Ovary (tissue), 9 donors: Measurements from ENCODE around the gene CYTH2. TPM values are rescaled to one million over a fixed set of nuclear protein-coding genes. Genes with fewer than 3 reads are reported as not detected.

Source experiments
- DNase-seq, 5 donors: peaks; one replicate each; pipeline ENCODE4 v3.0.0-alpha.2; 2019 to 2020
- H3K27ac ChIP-seq, 2 donors: fragments of 200-600 bp; one replicate each; pipeline versions ENCODE4 v1.5.1 to v1.8.0; 2019 to 2022
- H3K27me3 ChIP-seq: fragments of 200-600 bp; one replicate; pipeline ENCODE4 v1.8.0; 2022
- H3K36me3 ChIP-seq: fragments of 200-600 bp; sonication (generic); one replicate; pipeline ENCODE4 v1.5.1; 2019
- H3K4me1 ChIP-seq: one replicate; pipeline ENCODE4 v1.8.1; 2013; ENCODE audit warnings: mild to moderate bottlenecking, moderate library complexity; ENCODE audit not compliant: insufficient read depth
- H3K4me3 ChIP-seq: fragments of 200-600 bp; sonication (generic); one replicate; pipeline ENCODE4 v1.5.1; 2017
- H3K9me3 ChIP-seq, 2 donors: fragments of 200-600 bp in 1 of 2; sonication (generic) in 1 of 2; one replicate each; pipeline versions ENCODE4 v1.5.1 to v1.8.1; 2013 to 2019; ENCODE audit warnings: mild to moderate bottlenecking in 1 of 2, moderate library complexity in 1 of 2
- EP300 ChIP-seq: sonication (generic); formaldehyde crosslinking; IDR thresholded peaks from one replicate; pipeline ENCODE4 v1.6.1; 2017; ENCODE audit warnings: antibody characterized with exemption
- POLR2A ChIP-seq: fragments of 450-650 bp; IDR thresholded peaks from one replicate; pipeline ENCODE4 v1.6.1; 2017; ENCODE audit warnings: antibody characterized with exemption, mild to moderate bottlenecking, moderate library complexity
- WGBS, 3 donors: extraction: QIAGEN DNeasy Blood & Tissue Kit in 1 of 3; methylation state at CpG; one replicate each; pipeline versions ENCODE4 v1.1.5 to v1.1.7; 2013 to 2017; 5-methylcytosine and 5-hydroxymethylcytosine counted together
- intact Hi-C, 4 donors: fragments of 100-400 bp; cut with DNase I; formaldehyde crosslinking; loops; one replicate each; pipeline versions ENCODE4 v1.11.0 to v1.15.1; 2022 to 2023
- polyA plus RNA-seq, 2 donors: library from polyadenylated mRNA; stranded (reverse); fragments of 200-250 nt in 1 of 2; fragments of 350-450 nt in 1 of 2; fragmentation: Illumina TruSeq in 1 of 2; extraction: RNeasy Lipid Tissue Mini Kit (QIAGEN cat#74804) in 1 of 2; gene quantifications; one replicate each; pipeline ENCODE4 v1.2.3, GENCODE V29; 2013 to 2014
- total RNA-seq, 7 donors: library from RNA; depleted of rRNA in 2 of 7; stranded (reverse); fragments of >200 nt in 2 of 7; fragmentation: NEBNext Ultra II Directional in 3 of 7; extraction: Animal tissue kit (Norgen Biotek cat#: 25700) in 3 of 7; gene quantifications; one replicate each; pipeline versions ENCODE4 v1.1.0 to v1.2.4, GENCODE V29; 2016 to 2023
- TF ChIP-seq, protein P1 (sequence below), 3 donors: fragments of 450-650 bp in 2 of 3; fragments of 200-600 bp in 1 of 3; IDR thresholded peaks; one replicate each; pipeline versions ENCODE4 v1.5.1 to v1.8.0; 2016 to 2022; ENCODE audit warnings: antibody characterized with exemption in 3 of 3, mild to moderate bottlenecking in 1 of 3
- donor health status: DM: no; HTN: no; CAD: no; lungs with moderate emphysema.
- donor health status: DM: no; HTN: no; CAD: no.
- donor health status: Bipolar disorder and iron deficiency.
- donor health status: DM: yes; HTN: yes; CAD: no.
- donor health status: DM: no; HTN: no; CAD: no.
- donor health status: DM: yes; HTN: yes; CAD: no.

Gene CYTH2
- total and polyA plus RNA-seq, 9 donors = 27.6 to 66.5 (median 49.4) TPM

- DNase-seq = peak in 3 of 5 donors; percentile 35 to 54 (median 52)
- 2 to 12% (median 2%) methylated on average over 10 to 70 of the region's 70 CpGs for WGBS, 3 donors
- Histone ChIP-seq H3K36me3 (no peaks in the 10 kb centered on the region), H3K27me3 (peaks cover 2% of the 10 kb centered on the region), H3K27ac (peak overlapping the region in 1 of 2 donors; percentile 54), H3K4me3 (peak overlapping the region; percentile 39), H3K9me3 (no peaks in the 10 kb centered on the region), H3K4me1 (peaks cover 12% of the 10 kb centered on the region)
- intact Hi-C loops = loop anchor here (5.0 to 10.0 kb wide), 3 partner anchors 88 to 101 kb away; no protein-coding TSS in a partner anchor
- TF ChIP-seq POLR2A = no peak
- no peak for TF ChIP-seq EP300
- TF ChIP-seq, protein P1, sequence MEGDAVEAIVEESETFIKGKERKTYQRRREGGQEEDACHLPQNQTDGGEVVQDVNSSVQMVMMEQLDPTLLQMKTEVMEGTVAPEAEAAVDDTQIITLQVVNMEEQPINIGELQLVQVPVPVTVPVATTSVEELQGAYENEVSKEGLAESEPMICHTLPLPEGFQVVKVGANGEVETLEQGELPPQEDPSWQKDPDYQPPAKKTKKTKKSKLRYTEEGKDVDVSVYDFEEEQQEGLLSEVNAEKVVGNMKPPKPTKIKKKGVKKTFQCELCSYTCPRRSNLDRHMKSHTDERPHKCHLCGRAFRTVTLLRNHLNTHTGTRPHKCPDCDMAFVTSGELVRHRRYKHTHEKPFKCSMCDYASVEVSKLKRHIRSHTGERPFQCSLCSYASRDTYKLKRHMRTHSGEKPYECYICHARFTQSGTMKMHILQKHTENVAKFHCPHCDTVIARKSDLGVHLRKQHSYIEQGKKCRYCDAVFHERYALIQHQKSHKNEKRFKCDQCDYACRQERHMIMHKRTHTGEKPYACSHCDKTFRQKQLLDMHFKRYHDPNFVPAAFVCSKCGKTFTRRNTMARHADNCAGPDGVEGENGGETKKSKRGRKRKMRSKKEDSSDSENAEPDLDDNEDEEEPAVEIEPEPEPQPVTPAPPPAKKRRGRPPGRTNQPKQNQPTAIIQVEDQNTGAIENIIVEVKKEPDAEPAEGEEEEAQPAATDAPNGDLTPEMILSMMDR (IDR thresholded peaks at IDR 0.05) = no peak
Measured at GRCh38 chr19:48493718-48494401, 24.7 kb downstream of the CYTH2 start.

- no peaks in the 10 kb centered on the region for H3K9me3 ChIP-seq
- no peak overlapping the region for H3K27ac ChIP-seq
- DNase-seq = peak in 1 of 5 donors; percentile 10
- peaks cover 12% of the 10 kb centered on the region for H3K4me1 ChIP-seq
- intact Hi-C loops = loop anchor here in 2 of 4 donors (10.0 kb wide), 1 partner anchor 99 kb away; no protein-coding TSS in a partner anchor
- no peak overlapping the region for H3K4me3 ChIP-seq
- TF ChIP-seq EP300 (no peak), POLR2A (no peak)
- TF ChIP-seq, protein P1 (IDR thresholded peaks at IDR 0.05) = no peak
- peaks cover 2% of the 10 kb centered on the region for H3K27me3 ChIP-seq
- no peaks in the 10 kb centered on the region for H3K36me3 ChIP-seq
- 78 to 87% (median 84%) methylated on average over 6 of the region's 6 CpGs for WGBS, 3 donors
Measured at GRCh38 chr19:48495396-48495795, 26.2 kb downstream of the CYTH2 start.

DNA sequence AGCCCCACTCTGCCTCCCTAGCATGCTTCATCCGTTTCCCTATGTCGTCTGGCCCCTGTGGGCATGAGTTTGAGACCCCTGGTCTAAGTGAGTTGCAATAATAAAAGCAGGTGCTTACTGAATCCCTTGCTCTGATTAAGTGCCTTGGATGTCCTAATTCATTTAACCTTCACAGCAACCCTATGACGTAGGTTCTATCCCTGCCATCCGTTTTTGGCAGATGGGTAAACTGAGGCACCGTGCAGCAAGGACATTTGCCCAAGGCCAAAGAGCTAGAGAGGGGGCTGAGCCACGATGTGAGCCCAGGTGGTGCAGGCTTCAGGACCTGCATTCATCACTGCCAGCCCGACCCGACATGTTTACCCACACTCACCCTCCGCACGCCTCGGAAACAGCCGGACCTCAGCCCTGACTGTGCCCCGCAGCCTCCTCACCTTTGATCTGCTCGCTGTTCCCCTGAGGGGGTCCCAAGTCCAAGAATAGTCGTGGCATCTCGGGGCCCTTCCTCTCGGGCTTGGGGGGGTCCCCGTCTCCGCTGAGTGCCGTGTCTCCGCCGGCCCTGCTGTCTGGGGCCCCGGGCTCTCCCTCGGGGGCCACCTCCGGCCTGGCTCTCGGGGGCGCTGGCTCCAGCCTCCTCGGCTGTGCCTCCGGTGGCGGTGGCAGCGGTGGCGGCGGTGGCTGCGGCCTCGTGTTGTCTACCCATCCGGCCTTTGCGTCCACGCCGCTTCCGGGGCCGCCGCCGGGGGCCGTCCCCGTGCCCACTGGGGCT, 28.0 kb downstream of the CYTH2 start:
- intact Hi-C loops = loop anchor here in 2 of 4 donors (10.0 kb wide), 1 partner anchor 98 kb away; no protein-coding TSS in a partner anchor
- H3K4me3 ChIP-seq = no peak overlapping the region
- H3K27ac ChIP-seq = no peak overlapping the region
- peaks cover 12% of the 10 kb centered on the region for H3K4me1 ChIP-seq
- DNase-seq = no peak
- TF ChIP-seq POLR2A = no peak
- TF ChIP-seq, protein P1 (IDR thresholded peaks at IDR 0.05) = no peak
- no peak for TF ChIP-seq EP300
- H3K27me3 ChIP-seq = peaks cover 2% of the 10 kb centered on the region
- 56 to 65% (median 64%) methylated on average over 39 to 45 of the region's 45 CpGs for WGBS, 3 donors
- no peaks in the 10 kb centered on the region for H3K36me3 ChIP-seq
- H3K9me3 ChIP-seq = no peaks in the 10 kb centered on the region

DNA sequence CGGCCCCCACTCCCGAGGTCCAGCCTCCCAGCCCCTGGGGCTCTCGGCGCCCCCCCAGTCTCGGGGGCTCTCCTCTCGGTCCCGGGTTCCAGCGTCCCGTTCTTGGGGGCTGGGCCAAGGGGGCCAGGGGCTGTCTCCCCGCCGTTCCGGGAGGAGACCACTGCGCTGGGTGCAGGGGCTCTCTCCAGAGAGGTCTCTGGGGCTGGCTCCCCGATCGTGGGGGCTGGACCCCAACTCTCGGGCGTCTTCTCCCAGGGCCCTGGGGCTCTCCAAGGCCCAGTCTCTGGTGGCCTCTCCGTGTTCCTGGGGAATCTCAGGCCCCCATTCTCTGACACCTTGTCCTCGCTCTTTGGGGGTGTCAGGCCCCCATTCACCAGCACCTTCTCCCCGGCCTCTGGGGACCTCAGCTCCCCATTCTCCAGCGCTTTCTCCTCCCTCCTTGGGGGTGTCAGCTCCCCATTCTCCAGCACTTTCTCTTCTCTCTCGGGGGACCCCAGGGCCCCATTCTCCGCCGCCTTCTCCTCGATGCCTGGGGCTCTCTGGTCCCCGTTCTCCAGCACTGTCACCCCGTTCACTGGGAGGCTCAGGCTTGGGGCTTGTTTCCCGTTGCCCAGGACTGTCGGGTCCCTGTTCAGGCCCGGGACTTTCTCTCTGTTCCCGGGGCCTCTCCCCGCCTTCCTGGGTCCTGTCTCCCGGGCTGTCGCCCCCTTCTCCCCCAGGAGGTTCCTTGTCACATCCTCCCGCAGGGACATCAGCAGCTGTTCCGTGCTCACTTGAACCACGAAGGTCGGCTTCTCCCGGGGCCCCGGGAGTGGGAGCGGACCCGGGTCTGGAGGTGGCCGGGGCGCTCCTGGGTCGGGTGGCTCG, 28.8 kb downstream of the CYTH2 start:
- Histone ChIP-seq H3K4me3 (no peak overlapping the region), H3K9me3 (no peaks in the 10 kb centered on the region), H3K27ac (no peak overlapping the region), H3K36me3 (no peaks in the 10 kb centered on the region), H3K27me3 (peaks cover 2% of the 10 kb centered on the region), H3K4me1 (peaks cover 8% of the 10 kb centered on the region)
- no peak for TF ChIP-seq EP300
- TF ChIP-seq, protein P1 (IDR thresholded peaks at IDR 0.05) = no peak
- TF ChIP-seq POLR2A = no peak
- intact Hi-C loops = loop anchor here in 2 of 4 donors (10.0 kb wide), 1 partner anchor 97 kb away; no protein-coding TSS in a partner anchor
- DNase-seq = peak in 1 of 5 donors; percentile 27
- 50 to 67% (median 55%) methylated on average over 43 to 46 of the region's 46 CpGs for WGBS, 3 donors
